AG10803 (cell line): ENCODE results near the gene PARPBP.
A peak's percentile ranks its signal among the peaks of the same experiment; 100 is the strongest.
"Not testable (repeated sequence)": the region's sequence is repeated elsewhere in the genome, so short reads cannot be mapped to it uniquely, and the experiment has no call there.

Source experiments
- DNase-seq: peaks from one replicate; pipeline ENCODE4 v3.0.0; 2010; ENCODE audit warnings: low read depth
- H3K4me3 ChIP-seq: 2 replicates; pipeline ENCODE4 v1.5.1; 2011; ENCODE audit warnings: mild to moderate bottlenecking, low read length, control low read depth
- TF ChIP-seq, protein P1 (sequence below): conservative IDR thresholded peaks from 2 replicates; pipeline ENCODE4 v1.5.1; 2011; ENCODE audit warnings: mild to moderate bottlenecking, low read length, control low read depth, inconsistent platforms

Gene PARPBP

DNA sequence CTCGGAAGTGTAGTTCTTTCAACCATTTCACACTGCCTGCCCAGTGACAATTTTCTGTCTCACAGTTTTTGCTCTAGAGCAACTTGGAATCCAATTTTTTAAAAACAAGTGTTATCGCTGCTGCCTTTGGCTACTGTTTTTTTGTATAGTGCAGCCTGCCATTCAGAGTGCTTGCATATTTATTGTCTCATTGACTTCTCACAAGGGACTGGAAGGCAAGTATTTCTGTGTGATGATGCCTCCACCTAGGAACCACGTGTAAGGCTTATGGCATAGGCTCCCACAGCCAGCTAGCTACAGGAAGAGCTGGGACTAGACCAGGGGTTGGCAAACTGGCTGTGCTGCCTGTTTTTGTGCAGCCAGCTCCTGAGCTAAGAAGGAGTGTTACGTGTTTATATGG is 903 bp downstream of the PARPBP start:
- H3K4me3 ChIP-seq: peak overlapping the region; percentile 82
- TF ChIP-seq, protein P1, sequence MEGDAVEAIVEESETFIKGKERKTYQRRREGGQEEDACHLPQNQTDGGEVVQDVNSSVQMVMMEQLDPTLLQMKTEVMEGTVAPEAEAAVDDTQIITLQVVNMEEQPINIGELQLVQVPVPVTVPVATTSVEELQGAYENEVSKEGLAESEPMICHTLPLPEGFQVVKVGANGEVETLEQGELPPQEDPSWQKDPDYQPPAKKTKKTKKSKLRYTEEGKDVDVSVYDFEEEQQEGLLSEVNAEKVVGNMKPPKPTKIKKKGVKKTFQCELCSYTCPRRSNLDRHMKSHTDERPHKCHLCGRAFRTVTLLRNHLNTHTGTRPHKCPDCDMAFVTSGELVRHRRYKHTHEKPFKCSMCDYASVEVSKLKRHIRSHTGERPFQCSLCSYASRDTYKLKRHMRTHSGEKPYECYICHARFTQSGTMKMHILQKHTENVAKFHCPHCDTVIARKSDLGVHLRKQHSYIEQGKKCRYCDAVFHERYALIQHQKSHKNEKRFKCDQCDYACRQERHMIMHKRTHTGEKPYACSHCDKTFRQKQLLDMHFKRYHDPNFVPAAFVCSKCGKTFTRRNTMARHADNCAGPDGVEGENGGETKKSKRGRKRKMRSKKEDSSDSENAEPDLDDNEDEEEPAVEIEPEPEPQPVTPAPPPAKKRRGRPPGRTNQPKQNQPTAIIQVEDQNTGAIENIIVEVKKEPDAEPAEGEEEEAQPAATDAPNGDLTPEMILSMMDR: no peak
- DNase-seq: peak; percentile 29

DNA sequence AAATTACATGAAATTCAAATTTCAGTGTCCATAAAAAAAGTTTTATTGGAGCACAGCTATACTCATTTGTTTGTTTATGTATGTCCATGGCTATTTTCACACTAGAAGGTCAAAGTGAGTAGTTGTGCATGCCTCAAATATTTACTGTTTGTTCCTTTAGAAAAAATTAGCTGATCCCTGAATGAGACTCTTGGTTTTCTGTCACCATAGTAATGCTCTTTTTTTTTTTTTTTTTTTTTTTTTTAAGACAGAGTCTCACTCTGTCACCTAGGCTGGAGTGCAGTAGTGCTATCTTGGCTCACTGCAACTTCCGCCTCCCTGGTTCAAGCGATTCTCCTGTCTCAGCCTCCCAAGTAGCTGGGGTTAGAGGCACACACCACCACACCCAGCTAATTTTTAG is 1.3 kb downstream of the PARPBP start:
- H3K4me3 ChIP-seq, DNase-seq: not testable (repeated sequence)

DNA sequence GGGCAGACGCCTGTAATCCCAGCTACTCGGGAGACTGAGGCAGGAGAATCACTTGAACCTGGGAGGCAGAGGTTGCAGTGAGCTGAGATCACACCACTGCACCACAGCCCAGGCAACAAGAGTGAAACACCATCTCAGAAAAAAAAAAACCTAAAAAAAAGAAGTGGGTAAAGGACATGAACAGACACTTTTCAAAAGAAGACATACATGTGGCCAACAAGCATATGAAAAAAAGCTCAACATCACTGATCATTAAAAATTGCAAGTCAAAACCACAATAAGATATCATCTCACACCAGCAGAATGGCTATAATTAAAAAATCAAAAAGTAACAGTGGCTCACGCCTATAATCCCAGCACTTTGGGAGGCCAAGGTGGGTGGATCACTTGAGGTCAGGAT is 10.7 kb downstream of the PARPBP start:
- H3K4me3 ChIP-seq, DNase-seq: not testable (repeated sequence)

DNA sequence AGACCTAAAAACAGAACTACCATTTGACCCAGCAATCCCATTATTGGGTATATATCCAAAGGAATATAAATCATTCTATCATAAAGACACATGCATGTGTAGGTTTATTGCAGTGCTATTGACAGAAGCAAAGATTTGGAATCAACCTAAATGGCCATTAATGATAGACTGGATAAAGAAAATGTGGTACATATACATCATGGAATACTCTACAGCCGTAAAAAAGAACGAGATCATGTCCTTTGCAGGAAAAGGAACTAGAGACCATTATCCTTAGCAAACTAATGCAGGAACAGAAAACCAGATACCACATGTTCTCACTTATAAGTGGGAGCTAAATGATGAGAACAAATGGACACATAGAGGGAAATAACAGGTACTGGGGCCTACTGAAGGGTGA is 11.5 kb downstream of the PARPBP start:
- H3K4me3 ChIP-seq, DNase-seq: not testable (repeated sequence)

DNA sequence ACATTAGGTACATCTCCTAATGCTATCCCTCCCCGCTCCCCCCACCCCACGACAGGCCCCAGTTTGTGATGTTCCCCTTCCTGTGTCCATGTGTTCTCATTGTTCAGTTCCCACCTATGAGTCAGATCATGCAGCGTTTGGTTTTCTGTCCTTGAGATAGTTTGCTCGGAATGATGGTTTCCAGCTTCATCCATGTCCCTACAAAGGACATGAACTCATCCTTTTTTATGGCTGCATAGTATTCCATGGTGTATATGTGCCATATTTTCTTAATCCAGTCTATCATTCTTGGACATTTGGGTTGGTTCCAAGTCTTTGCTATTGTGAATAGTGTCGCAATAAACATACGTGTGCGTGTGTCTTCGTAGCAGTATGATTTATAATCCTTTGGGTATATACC is 17.6 kb downstream of the PARPBP start:
- DNase-seq, H3K4me3 ChIP-seq: not testable (repeated sequence)

DNA sequence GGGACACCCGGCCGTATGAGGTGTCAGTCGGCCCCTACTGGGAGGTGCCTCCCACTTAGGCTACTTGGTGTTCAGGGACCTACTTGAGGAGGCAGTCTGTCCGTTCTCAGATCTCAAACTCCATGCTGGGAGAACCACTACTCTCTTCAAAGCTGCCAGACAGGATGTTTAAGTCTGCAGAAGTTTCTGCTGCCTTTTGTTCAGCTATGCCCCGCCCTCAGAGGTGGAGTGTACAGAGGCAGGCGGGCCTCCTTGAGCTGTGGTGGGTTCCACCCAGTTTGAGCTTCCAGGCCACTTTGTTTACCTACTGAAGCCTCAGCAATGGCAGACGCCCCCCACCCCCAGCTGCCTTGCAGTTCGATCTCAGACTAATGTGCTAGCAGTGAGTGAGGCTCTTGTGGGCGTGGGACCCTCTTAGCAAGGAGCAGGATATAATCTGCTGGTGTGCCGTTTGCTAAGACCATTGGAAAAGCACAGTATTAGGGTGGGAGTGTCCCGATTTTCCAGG is 22.9 kb downstream of the PARPBP start:
- DNase-seq, H3K4me3 ChIP-seq: not testable (repeated sequence)

DNA sequence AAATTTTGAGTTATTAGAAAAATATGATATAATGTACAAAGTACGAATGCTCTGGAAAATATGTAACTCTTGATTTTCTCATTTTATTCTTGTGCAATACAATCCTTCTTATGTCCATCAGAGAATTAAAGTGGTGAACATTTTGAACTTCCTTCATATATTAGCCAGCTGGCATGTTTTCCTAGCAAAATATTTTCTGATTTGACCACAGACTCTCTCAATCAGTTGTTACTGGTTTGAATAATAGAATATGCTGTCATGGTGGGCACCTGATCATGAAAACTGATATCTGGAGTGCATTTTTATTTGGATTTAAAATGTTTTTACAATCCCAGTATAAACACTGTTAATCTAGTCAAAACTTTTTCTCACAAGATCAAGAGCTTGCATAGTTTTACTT is 24.2 kb downstream of the PARPBP start:
- DNase-seq: peak; percentile 2
- TF ChIP-seq, protein P1: no peak

DNA sequence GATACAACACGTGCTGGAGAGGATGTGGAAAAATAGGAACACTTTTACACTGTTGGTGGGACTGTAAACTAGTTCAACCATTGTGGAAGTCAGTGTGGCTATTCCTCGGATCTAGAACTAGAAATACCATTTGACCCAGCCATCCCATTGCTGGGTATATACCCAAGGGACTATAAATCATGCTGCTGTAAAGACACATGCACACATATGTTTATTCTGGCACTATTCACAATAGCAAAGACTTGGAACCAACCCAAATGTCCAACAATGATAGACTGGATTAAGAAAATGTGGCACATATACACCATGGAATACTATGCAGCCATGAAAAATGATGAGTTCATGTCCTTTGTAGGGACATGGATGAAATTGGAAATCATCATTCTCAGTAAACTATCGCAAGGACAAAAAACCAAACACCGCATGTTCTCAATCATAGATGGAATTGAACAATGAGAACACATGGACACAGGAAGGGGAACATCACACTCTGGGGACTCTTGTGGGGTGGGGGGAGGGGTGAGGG is 27.1 kb downstream of the PARPBP start:
- H3K4me3 ChIP-seq, DNase-seq: not testable (repeated sequence)

More for the DNA sequence above, 24.2 kb downstream of the PARPBP start:
- H3K4me3 ChIP-seq: no peak overlapping the region

DNA sequence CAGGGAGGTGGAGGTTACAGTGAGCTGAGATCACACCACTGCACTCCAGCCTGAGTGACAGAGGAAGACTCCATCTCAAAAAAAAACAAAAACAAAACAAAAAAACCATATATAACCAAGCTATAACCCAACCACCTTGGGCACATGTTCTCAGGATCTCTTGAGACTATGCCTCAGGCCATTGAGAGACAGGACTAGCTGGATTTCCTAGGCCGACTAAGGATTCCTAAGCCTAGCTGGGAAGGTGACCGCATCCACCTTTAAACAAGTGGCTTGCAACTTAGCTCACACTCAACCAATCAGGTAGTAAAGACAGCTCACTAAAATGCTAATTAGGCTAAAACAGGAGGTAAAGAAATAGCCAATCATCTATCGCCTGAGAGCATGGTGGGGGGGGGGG is 35.2 kb downstream of the PARPBP start:
- DNase-seq, H3K4me3 ChIP-seq: not testable (repeated sequence)

DNA sequence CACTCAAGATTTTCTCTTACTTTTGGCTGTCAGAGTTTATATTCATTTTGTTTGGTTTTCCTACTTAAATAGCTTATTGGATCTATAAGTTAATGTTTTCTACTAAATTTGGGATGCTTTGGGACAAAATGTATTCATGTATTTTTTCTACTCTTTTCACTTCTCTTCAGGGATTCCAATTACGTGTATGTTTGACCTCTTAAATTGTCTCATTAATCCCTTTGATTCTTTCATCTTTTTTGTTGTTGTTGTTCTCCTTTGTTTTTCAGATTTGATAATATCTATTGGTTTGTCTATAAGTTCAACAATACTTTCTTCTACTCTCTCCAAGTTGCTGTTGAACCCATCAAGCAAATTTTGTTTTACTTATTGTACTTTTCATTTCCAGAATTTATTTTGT is 43.4 kb downstream of the PARPBP start:
- DNase-seq: no peak
- H3K4me3 ChIP-seq: no peak overlapping the region
- TF ChIP-seq, protein P1: no peak

DNA sequence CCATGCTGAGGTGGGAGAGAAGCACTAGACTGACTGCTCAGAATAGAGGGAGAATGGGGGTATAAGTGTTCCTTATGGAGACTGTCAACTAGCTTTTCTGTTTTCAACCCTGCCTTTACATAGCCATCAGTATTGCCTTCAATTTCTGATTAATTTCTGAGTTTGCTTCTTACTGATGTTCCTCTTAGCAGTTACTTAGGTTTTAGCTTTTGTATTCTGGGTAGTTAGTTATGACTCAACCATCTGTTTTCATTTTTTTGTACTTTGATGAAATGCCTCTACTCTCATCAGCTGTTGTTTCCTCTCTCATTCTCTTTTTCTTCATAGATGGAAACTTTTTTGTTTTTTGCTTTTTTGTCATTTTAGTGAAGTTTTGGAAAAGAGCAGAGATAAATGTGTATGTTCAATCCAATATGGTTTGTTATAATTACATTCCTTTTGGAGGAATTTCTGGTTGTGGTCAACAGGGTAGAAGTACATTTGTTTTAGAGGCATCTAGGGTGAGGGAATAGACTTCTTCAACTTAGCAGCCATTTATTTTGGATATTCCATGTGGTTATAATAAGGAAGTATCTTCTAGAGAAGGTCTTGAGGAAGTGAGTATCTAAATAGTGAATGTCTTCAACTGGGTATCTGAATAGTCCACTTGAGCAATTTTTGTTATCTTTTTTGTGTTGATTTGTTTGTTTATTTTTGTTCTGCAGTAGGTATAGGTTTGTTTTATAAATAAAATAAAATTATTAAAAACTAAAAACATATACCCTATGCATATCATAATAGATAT is 48.0 kb downstream of the PARPBP start:
- TF ChIP-seq, protein P1: no peak
- H3K4me3 ChIP-seq: 0 out of 2 replicates have a peak overlapping the region, but pooled peaks have one; percentile 9
- DNase-seq: peak; percentile 45
